ENCODE results near the gene ST7. TPM values are rescaled to one million over a fixed set of nuclear protein-coding genes. Genes with fewer than 3 reads are reported as not detected.

The ST7 gene
- total and polyA plus RNA-seq, 2 experiments from 2014 or later, result 31.2 to 38.5 TPM

DNA sequence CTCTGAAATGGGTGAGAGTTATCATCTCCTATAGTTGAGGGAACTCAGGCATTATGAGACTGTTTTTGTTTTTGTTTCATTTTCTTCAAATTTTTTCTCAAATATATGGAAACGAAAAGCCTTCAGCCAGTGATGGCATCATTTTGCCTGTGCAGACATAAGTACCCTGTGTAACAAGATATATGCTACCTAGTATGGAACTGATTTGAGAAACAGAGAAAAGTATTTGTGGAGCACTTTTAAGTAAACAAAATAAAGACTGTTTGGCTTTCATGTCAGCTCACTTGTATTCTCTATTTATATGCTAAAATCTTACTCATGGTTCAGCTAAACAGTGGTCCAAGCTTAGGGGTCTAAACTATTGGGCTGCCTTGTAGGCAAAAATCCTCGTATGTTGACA lies 219.0 kb downstream of the ST7 start:
- H3K4me2 ChIP-seq, result no peak overlapping the region
- no peak for DNase-seq (ENCODE audit: low spot score)
- H3K9me2 ChIP-seq (replicated peaks; ENCODE audit: insufficient read depth), result no peaks in the 10 kb centered on the region
- no peaks in the 10 kb centered on the region for H3K79me2 ChIP-seq
- H3K4me3 ChIP-seq, result no peak overlapping the region
- TF ChIP-seq EZH2phosphoT487 (IDR thresholded peaks at IDR 0.05; ENCODE audit: low read depth, severe bottlenecking, unreplicated experiment) (no peak), EZH2 (IDR thresholded peaks at IDR 0.05; ENCODE audit: borderline replicate concordance) (no peak), CTCF (IDR thresholded peaks at IDR 0.05; ENCODE audit: poor library complexity) (no peak)
- WGBS (ENCODE audit: low lambda C conversion rate, missing lambda C conversion rate), result 57% methylated on average over 2 of the region's 2 CpGs
- H3K9me3 ChIP-seq (ENCODE audit: low read depth), result no peaks in the 10 kb centered on the region
- H3K4me1 ChIP-seq (ENCODE audit: insufficient read depth), result peaks cover 8% of the 10 kb centered on the region
- H3K27ac ChIP-seq, result peak overlapping the region; percentile 47
- H4K20me1 ChIP-seq (ENCODE audit: insufficient read depth, poor library complexity, severe bottlenecking), result no peaks in the 10 kb centered on the region
- H3K27me3 ChIP-seq, result no peaks in the 10 kb centered on the region
- H3K36me3 ChIP-seq (replicated peaks; ENCODE audit: insufficient read depth, low read depth), result peaks cover 4% of the 10 kb centered on the region
- H2AFZ ChIP-seq, result no peak overlapping the region

GRCh38 chr7:117173035-117173770 lies 219.9 kb downstream of the ST7 start:
- H2AFZ ChIP-seq, result no peak overlapping the region
- no peaks in the 10 kb centered on the region for H3K9me2 ChIP-seq (replicated peaks; ENCODE audit: insufficient read depth)
- no peaks in the 10 kb centered on the region for H3K27me3 ChIP-seq
- DNase-seq (ENCODE audit: low spot score), result no peak
- H3K27ac ChIP-seq, result peak overlapping the region; percentile 47
- WGBS (ENCODE audit: low lambda C conversion rate, missing lambda C conversion rate), result 69% methylated on average over 6 of the region's 6 CpGs
- no peaks in the 10 kb centered on the region for H3K9me3 ChIP-seq (ENCODE audit: low read depth)
- H3K4me2 ChIP-seq, result no peak overlapping the region
- H3K4me3 ChIP-seq, result no peak overlapping the region
- H3K36me3 ChIP-seq (replicated peaks; ENCODE audit: insufficient read depth, low read depth), result peaks cover 4% of the 10 kb centered on the region
- peaks cover 8% of the 10 kb centered on the region for H3K4me1 ChIP-seq (ENCODE audit: insufficient read depth)
- H3K79me2 ChIP-seq, result no peaks in the 10 kb centered on the region
- H4K20me1 ChIP-seq (ENCODE audit: insufficient read depth, poor library complexity, severe bottlenecking), result no peaks in the 10 kb centered on the region
- TF ChIP-seq EZH2 (IDR thresholded peaks at IDR 0.05; ENCODE audit: borderline replicate concordance) (no peak), CTCF (IDR thresholded peaks at IDR 0.05; ENCODE audit: poor library complexity) (no peak), EZH2phosphoT487 (IDR thresholded peaks at IDR 0.05; ENCODE audit: low read depth, severe bottlenecking, unreplicated experiment) (no peak)

GRCh38 chr7:117176206-117176605 lies 222.9 kb downstream of the ST7 start:
- peaks cover 8% of the 10 kb centered on the region for H3K4me1 ChIP-seq (ENCODE audit: insufficient read depth)
- H3K27ac ChIP-seq, result peak overlapping the region; percentile 18
- H4K20me1 ChIP-seq (ENCODE audit: insufficient read depth, poor library complexity, severe bottlenecking), result no peaks in the 10 kb centered on the region
- no peaks in the 10 kb centered on the region for H3K79me2 ChIP-seq
- DNase-seq (ENCODE audit: low spot score), result no peak
- H3K27me3 ChIP-seq, result no peaks in the 10 kb centered on the region
- no peaks in the 10 kb centered on the region for H3K9me2 ChIP-seq (replicated peaks; ENCODE audit: insufficient read depth)
- H2AFZ ChIP-seq, result no peak overlapping the region
- WGBS (ENCODE audit: low lambda C conversion rate, missing lambda C conversion rate), result 57% methylated on average over 2 of the region's 2 CpGs
- H3K36me3 ChIP-seq (replicated peaks; ENCODE audit: insufficient read depth, low read depth), result peaks cover under 1% of the 10 kb centered on the region
- H3K4me2 ChIP-seq, result no peak overlapping the region
- H3K4me3 ChIP-seq, result no peak overlapping the region
- no peaks in the 10 kb centered on the region for H3K9me3 ChIP-seq (ENCODE audit: low read depth)
- TF ChIP-seq CTCF (IDR thresholded peaks at IDR 0.05; ENCODE audit: poor library complexity) (no peak), EZH2 (IDR thresholded peaks at IDR 0.05; ENCODE audit: borderline replicate concordance) (no peak), EZH2phosphoT487 (IDR thresholded peaks at IDR 0.05; ENCODE audit: low read depth, severe bottlenecking, unreplicated experiment) (no peak)

Data from hepatocyte (in vitro differentiated cells).